ENCODE results near the gene DSTYK.

The DSTYK gene

DNA sequence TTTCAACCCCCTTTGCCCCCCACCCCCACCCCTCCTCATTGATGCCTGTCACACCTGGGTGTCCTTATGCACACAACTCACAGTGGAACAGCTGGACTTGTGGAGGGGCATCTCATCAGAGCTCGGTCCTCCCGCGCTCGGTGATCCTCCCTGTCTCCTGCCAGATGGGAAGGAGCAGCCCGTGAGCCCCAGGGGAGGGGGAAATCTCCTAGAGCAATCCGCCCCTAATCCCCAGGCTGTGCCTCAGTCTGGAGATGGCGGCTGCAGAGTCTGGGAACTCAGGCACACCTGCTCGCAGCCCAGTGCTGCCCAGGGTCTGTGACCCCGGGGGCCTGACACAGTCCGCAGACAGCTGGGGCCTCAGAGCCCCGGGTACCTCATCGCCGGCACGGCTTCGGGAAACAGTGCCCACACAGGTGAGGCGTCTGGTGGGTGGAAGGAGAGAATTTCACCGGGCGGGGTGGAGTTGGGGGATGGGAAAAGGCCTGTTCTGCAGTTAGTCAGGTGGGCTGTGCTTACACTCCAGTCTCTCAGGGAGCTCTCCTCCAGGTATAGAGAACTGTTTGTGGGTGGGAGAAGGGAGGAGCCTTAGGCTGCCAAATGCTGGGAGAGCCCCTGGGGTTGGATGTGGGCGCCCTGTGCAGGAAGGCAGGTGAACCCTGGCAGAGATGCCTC, 45.6 kb upstream of the DSTYK start:
- TF ChIP-seq, protein P1, sequence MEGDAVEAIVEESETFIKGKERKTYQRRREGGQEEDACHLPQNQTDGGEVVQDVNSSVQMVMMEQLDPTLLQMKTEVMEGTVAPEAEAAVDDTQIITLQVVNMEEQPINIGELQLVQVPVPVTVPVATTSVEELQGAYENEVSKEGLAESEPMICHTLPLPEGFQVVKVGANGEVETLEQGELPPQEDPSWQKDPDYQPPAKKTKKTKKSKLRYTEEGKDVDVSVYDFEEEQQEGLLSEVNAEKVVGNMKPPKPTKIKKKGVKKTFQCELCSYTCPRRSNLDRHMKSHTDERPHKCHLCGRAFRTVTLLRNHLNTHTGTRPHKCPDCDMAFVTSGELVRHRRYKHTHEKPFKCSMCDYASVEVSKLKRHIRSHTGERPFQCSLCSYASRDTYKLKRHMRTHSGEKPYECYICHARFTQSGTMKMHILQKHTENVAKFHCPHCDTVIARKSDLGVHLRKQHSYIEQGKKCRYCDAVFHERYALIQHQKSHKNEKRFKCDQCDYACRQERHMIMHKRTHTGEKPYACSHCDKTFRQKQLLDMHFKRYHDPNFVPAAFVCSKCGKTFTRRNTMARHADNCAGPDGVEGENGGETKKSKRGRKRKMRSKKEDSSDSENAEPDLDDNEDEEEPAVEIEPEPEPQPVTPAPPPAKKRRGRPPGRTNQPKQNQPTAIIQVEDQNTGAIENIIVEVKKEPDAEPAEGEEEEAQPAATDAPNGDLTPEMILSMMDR (IDR thresholded peaks at IDR 0.05; ENCODE audit: low read depth, low read length, missing control alignments), result no peak
- DNase-seq (ENCODE audit: extremely low read depth, low read depth), result no peak
- no peak overlapping the region for H3K4me3 ChIP-seq (replicated peaks; ENCODE audit: low read depth, low read length)

DNA sequence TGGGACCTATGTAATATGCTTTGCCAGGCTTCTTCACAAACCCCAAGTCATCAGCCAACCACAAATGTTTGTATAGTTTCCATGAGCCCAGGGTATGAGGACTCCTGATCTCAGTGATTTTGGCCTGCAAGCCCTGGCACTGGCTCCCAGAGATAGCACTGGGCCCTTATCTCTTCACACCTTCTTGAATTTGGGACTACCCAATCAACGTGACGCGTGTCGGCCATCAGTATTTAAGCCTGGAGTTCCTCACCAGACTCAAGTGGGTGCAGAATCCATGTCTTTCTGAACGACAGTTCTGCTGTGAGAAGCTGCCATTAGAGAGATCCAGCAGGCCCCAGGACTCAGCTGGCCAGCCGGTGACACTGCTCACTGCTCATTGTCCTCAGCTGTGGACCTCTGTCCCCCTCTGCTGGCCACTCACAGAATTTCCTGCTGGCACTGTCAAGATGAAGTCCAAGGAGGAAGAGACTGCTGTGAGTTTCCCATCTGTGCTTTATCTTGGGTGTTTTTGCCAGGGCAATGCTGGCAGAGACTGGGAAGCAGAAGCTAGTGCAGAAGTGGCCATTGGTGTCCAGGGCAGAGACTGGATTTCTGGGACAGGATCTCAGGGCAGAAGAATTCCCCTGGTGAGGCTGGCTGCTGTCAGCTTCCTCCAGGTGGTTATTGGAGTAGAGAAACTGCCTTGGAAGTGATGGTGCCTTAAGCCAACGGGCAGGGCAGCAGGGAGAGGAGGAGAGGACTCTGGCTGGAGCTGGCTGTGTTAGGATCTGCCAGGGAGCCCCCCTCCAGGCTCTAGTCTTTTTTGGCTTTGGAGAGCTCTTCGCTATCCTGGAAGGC, 44.7 kb upstream of the DSTYK start:
- H3K4me3 ChIP-seq (replicated peaks; ENCODE audit: low read depth, low read length), result no peak overlapping the region
- DNase-seq (ENCODE audit: extremely low read depth, low read depth), result peak; percentile 69
- TF ChIP-seq, protein P1 (IDR thresholded peaks at IDR 0.05; ENCODE audit: low read depth, low read length, missing control alignments), result peak; percentile 96

DNA sequence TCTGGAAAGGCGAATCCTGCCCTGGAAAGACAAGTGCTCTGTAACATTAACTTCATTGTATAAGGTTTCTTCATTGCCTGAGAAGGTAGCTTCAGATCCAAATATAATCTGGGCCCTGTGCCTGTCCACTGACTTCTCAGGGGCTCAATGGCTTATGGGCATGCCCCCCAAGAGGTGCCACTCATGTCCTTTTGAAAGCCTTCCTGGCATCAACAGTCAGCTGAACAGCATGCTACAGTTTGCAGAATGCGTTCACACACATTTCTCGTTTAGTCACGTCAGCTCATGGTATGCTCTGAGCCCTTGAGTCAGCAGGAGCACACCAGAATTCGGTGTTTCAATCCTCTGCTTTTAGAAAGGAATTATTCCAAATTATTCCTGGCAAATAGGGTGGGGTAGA, 40.1 kb upstream of the DSTYK start:
- no peak for DNase-seq (ENCODE audit: extremely low read depth, low read depth)
- TF ChIP-seq, protein P1 (IDR thresholded peaks at IDR 0.05; ENCODE audit: low read depth, low read length, missing control alignments), result no peak
- H3K4me3 ChIP-seq (replicated peaks; ENCODE audit: low read depth, low read length), result no peak overlapping the region

DNA sequence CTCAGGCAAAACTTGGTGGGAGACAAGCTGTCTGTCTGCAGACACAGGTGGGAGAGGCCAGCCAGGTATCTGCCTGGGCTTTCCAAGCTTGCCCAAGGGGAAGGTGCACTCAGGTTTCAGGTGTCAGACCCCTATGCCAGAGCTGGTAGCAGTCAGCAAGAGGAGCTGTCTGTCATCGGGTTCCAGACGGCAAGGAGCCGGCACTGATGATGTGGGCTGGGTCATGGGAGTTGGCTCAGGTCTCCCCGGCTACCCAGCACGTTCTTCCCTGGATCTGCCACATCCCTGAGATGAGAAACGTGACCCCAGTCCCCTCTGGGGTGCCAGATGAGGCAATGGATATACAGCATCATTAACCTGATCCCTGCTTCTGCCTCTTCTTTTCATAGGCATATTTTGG, 39.2 kb upstream of the DSTYK start:
- TF ChIP-seq, protein P1 (IDR thresholded peaks at IDR 0.05; ENCODE audit: low read depth, low read length, missing control alignments), result no peak
- no peak for DNase-seq (ENCODE audit: extremely low read depth, low read depth)
- no peak overlapping the region for H3K4me3 ChIP-seq (replicated peaks; ENCODE audit: low read depth, low read length)

DNA sequence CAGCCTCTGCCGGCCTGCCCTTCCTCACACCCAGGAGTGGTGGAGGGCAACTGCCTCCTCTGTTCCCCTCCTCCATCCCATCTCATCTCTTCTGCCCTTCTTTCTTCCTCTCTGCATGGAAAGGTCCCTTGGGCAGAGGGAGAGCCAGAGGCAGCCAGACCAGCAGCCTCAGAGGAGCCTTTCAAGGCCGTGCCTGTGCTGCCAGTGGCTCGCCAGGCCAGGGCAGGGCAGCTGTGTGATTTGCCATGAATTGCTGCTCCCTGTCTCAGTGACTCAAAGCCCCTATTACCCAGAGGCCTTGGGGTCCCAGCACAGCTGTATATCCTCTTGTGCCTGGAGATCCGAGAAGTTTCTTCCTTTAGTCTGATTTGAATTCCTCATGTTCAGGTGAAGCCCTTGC, 38.1 kb upstream of the DSTYK start:
- TF ChIP-seq, protein P1 (IDR thresholded peaks at IDR 0.05; ENCODE audit: low read depth, low read length, missing control alignments), result no peak
- H3K4me3 ChIP-seq (replicated peaks; ENCODE audit: low read depth, low read length), result no peak overlapping the region
- no peak for DNase-seq (ENCODE audit: extremely low read depth, low read depth)

DNA sequence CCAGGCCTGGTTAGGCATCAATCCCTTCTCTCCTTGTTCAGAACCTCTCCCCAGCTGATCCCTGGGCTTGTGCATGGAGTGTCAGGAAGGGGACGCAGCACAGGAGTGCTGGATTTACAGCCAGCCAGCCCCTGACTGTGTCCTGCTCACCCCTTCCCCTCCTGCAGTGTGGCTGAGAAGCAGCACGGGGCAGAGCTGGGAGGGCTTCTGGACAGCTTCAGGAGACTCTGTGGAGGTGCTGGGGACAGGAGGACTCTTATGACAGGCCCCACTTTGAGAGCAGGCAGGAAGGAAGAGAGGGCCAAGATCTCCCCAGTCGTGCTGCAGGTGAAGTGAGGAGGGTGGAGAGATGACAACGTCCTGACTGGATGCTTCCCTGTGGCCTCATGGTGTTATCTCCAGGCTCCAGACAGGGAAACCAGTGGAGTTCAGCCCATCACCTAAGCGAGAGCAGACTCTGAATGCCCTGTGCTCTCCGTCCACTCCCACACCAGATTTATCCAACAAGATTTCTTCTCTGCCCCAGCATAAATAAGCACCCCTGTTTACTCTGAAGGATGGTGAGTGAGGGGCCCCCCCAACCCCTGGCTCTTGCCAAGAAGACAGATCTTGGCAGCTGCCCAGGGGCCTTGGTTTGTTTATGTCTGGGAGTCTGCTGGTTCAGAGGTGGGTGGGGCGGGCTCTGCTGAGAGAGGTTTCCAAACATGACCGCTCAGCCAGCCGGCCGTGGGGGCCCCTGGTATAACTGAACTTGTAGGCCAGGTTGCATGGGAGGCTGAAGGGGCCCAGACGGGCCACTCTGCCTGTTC, 37.5 kb upstream of the DSTYK start:
- DNase-seq (ENCODE audit: extremely low read depth, low read depth), result no peak
- TF ChIP-seq, protein P1 (IDR thresholded peaks at IDR 0.05; ENCODE audit: low read depth, low read length, missing control alignments), result no peak
- H3K4me3 ChIP-seq (replicated peaks; ENCODE audit: low read depth, low read length), result no peak overlapping the region

Measured in HFF-Myc (cell line).